Stimulated activated CD8-positive, alpha-beta memory T cell treated with anti-CD3 and anti-CD28 coated beads, Interleukin-7, amount 100 ng/mL, for 48 hours (primary cell): Measurements from ENCODE around the gene CLCNKB.
"Not testable (repeated sequence)": the region's sequence is repeated elsewhere in the genome, so short reads cannot be mapped to it uniquely, and the experiment has no call there.

Experiments
- DNase-seq, 2 donors: peaks; one replicate each; pipeline ENCODE4 v3.0.0-alpha.2; 2020; ENCODE audit warnings: low read depth in 1 of 2; ENCODE audit errors: extremely low read depth in 1 of 2

CLCNKB gene

DNA sequence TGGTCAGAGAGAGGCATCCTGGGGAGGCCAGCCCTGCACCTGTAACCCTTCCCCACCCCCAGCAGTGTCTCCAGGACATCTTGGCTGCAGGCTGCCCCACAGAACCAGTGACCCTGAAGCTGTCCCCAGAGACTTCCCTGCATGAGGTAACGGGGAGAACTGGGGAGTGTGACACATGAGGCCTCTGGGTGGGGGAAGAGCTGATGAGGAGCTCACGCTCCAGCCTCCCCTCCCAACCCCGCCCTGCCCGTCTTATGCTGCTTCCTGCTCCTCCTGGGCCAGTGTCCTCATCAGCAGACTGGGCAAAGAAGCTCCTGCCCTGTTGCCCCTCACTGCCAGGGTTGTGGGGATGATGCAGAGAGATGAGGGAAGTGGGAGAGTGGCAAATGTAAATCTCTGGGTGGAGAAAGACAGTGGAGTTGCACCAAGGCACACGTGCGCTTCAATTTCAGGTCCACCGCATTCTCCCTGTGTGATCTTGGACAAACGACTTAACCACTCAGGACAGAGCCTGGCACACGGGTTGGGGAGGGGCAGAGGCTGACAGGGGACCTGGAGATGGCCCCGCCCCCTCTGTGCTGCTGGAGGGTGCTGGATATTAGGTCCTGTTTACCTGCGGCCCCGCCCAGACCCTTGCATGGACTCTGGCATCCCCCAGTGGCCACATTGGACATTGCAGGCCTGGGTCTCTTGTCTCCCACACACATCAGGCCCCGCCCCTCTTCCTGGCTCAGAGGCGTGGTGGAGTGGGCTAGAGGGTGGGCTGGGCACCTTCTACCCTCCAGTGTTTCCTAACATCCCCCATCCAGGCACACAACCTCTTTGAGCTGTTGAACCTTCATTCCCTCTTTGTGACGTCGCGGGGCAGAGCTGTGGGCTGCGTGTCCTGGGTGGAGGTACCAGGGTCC is 12.3 kb downstream of the CLCNKB start:
- DNase-seq: peak; percentile 62 to 84

DNA sequence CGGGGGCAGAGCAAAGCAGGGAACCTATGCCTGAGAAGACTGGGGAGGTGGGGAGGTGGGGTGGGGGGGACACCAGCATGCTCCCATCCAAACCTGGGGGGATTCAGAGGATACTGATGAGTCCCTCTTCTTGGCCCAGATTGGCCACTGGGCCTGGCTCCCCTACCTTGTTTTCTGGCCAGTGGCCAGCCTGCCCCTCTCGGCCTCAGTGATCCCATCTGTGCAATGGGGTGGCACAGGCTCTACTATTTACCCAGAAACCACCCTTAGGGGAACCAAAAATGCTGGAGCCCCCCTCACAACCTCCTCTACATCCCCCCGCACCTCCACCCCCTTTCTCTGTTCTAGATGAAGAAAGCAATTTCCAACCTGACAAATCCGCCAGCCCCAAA is 12.9 kb downstream of the CLCNKB start:
- not testable (repeated sequence) for DNase-seq

DNA sequence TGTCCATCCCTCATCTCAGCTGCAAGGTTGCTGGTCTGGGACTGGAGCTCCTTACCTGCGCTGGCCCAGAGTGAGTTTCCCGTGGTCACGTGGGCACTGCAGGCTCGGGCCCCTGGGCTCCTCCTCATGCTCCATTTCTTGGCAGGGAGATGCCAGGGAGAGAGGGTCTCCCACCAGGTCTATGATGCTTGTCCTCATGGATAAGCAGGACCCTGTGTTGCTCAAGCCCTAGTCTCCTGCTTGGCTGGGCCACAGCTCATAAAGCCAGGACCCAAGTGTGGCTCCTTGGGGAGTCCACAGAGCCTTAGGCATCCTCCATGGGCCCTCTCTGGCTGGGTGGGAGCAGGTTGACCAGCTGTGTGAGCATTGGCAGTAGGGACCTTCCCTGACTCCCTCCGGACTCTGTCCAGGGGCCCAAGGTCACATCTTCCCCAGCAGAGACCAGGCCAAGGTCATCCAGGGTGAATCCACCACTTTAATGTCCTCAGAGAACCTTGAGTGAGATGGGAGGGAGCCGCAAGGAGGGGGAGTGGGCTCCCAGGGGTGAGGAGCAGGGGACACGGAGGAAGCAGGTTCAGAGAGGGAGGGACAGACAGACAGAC is 13.8 kb downstream of the CLCNKB start:
- not testable (repeated sequence) for DNase-seq

DNA sequence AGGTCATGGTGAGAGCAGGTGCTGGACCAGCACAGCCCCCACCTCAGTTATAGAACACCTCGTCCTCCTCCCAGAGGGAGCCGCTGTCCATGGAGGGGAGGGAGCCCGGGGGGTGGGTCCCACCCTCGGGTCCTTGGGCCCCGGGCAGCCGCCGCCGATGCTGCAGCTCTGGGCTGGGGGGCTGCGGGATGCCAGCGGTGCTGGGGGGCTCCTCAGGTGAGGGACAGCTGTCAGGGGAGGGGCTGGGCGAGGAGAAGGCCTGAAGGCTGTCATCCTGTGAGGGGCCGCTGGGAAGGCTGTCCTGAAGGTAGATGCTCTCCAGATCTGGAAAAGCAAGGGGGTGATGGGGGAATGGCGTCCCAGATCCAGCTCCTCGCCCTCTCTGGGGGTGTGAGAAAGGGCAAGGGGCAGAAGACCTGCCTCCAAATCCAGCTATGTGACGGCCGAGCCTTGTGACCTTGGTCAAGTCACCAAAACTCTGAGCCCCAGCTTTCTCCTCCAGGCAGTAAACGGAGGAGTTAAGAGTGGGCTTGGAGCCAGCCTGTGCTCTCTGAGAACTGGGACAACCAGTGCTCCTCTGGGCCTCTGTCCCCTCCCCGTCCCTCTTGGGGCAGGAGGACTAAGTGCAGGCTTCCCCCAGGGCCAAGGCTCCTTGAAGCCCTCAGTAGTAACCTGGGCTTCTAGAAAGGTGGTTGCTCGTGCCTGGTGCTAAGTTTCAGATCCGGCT is 15.0 kb downstream of the CLCNKB start:
- DNase-seq: not testable (repeated sequence)

DNA sequence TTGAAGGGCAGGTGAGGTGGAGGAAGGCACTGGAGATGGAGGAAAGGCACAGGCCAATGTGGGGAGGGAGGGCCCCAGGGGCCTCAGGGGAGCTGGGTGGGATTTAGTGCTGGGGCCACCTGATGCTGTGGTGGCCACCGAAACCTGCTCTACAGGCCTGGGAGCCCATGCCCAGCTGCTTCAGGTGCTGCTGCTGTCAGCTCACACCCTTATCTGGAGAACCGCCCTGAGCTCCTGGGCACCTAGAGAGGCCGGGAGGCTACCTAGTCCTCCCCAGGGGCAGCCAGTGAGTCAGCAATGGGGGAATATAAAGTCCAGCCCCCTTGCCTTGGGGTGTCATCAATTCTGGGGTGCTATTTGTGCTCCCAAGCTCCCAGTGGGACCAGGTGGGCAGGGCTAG is 17.7 kb downstream of the CLCNKB start:
- DNase-seq: no peak

DNA sequence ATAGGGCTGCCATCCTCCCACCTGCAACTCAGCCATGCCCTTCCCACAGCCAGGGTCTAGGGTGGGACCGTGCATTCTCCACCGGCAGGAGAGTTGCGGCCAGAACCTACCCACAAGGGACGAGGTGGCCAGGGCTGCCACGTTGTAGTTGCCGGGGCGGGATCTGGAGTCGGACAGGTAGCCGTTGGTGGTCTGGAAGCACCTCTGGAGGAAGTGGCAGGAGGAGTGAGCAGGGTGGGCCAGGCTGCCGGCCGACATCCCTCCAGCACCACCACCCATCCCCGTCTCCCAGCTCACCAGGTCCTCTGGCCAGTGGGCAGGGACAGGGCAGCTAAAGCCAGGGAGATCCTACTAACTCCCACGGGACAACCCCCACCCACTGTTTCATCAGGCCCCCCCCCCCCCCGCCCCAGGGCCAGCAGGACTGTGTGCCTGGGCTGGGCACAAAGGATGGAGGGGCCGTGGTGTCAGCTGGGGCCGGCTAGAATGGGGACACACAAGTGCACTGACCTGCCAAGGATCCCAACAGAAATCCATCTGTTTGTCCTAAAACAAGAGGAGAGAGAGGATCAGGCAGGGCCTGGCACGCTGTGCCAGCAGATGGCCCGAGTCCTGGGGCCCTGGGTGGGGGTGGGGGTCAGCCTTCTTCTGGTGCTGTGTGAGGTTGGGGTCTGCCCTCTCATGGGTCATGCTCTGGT is 18.6 kb downstream of the CLCNKB start:
- not testable (repeated sequence) for DNase-seq

DNA sequence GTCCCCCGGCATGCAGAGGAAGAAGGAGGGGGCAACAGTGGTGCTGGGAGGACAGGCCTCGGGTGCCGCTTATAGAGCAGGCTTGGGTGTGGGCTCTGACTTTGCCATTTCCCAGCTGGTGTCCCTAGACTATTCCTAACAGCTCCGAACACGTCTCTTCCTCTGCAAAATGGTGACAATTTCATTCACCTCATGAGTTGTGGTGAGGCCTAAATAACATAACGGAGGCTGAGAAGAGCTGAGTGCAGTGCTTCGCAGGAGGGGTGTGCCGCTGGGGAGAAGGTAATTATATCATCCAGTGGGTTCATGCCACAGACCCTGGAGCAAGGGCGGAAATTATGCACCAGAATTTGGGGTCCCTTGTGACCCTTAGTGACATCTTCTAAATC is 19.1 kb downstream of the CLCNKB start:
- DNase-seq: not testable (repeated sequence)

DNA sequence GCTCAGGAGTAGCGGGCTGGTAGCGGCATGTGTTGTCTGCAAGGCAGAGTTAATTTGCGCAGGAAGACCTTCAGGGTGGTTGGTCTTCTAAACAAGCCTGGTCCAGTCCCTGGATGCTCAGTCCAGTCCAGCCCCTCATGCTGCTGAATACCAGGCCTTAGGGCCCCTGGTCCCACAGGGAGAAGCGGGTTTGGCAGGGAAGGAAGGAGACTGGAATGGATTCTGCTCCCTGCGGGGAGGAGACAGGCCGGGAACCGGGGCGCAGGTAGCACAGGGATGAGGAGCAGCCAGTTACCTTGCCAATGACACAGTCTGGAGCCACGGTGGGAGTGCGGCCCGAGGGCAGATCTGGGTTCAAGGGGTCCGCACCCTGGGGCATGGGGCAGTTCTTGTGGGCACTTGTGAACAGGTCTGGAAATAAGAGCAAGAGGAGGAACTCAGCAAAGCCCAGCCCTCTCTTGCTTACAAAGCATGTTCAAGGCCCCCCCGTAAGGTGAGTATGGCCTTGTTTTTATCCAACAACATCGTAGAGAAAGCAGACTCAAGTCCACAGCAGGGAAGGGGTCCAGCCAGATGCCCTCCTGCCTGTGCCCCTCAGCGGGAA is 19.7 kb downstream of the CLCNKB start:
- no peak for DNase-seq

DNA sequence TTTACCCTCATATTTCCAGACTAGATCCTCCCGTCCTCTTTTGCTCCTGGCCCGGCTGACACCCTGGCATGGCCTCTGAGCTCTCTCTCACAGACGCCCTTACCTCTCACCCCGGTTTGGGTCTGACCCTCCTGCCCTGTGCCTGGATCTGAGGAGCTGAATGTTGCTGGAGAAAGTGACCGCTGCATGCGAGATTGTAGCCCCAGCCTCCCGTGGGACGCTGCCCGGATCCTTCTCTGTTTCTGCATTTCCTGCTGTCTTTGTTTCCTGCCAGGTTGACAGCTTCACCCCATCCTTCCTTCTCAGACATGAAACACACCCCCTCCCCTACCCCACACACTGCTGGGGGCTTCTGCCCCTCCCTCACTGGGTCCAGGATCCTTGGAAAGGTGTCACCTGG is 20.3 kb downstream of the CLCNKB start:
- DNase-seq: no peak

DNA sequence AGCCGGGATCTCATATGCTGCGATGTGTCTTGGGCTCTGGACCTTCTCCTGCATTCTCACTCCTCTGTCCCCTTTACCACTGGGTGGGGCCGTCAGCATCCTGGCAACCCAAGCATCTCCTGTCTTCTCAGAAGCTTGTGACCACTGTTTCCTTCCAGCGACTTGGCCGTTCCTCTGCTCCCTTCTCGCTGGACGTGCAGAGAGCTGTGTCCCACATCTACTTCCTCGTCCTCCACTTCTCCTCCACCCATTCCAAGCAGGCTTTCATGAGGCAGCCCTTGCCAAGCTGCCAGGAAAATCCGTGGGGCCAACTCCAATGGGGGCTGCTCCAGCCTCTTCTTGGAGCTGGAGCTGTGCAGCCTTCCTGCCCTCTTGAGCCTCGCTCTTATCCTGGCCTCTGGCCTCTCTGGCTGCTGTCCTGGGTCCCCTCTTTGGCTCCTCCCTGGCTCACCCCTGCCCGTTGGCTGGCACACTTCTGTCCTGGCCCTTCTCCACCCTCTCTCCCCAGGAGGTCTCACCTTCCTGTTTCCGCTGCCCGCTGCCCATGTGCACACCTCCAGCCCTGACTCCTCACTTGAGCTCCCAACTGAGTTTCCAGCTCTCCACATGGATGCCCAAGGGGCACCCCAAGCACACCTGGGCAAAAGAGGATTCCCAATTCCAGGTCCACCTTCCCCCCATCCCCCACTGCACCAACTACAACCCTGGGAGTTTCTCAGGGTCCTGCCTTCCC is 21.1 kb downstream of the CLCNKB start:
- no peak for DNase-seq

DNA sequence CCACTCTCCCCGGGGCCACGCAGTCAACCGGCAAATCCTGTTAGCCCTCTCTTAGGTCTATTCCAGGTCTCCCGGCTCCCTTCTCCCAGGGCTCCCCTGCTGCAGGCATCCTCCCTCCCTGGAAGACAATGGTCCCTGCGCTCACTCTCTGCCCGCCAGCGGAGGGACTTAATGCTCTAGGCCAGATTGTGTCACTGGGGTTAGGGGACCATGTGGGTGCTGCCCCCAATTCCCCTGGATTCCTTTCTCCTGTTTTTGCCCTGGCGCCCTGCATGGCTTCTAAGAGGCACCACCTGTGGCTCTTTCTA is 21.6 kb downstream of the CLCNKB start:
- no peak for DNase-seq

DNA sequence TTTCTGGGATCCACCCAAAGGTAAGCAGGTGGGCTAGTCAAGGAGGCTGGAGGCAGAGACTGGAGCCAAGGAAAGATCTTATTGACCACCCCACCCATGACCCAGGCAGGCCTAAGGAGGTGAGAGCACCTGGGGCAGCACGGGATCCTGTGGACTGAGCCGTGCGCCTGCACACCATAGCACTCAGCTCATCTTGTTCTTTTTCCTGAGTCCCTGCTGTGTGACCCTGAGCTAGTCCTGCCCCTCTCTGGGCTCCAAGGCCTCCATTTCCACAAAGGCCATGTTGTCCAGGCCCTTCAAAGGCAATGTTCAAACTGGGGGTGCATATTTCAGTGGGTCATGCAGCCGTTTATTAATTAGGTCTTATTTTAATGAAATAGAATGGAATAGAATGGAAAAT is 22.7 kb downstream of the CLCNKB start:
- no peak for DNase-seq

DNA sequence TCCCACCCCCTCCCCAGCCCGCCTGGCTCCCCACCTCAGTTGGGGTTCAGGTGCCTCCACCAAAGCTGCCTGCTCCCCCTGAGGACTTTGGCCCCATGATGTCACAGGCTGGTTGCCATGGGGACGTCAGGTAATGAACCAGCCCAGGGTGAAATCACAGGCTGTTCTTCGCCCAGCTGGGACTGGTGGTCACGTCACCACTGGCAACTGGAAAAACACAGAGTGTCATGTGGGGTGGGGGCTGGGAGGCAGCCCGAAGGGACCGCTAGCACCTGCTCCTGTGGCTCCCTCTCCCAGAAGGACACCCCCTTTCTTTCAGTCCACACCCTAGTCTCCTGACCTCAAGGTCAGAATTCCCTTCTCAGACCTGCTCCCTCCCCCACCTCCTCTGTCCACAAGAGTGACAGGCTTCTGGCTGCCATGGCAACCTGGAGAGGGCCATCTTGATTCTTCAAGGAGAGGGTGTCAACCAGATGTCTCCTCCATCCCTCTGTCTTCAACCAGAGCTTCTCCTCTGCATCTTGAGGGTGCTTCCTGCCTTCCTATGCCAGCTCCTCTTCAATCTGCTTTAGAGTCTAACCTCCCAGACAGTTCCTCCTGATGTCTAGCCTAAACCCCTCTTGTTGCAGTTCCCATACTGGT is 23.7 kb downstream of the CLCNKB start:
- DNase-seq: no peak

DNA sequence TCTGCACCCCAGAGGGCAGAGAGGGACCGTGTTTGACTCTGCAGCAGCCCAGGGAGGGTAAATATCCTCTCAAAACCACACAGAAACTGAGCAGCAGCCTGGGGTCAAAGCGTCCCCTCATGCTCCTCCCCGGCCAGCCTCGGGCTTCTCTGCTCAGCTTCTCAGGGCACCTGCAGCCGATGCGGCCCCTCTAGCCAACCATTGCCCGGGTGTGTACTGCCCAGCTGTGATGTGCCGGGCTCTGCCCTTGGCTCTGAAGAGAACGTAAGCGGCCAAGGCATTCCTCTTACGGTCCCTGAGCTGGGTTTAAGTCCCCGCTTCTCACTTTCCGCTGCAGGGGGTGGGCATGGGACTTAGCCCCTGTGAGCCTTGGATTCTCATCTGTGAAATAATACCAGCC is 24.4 kb downstream of the CLCNKB start:
- no peak for DNase-seq

DNA sequence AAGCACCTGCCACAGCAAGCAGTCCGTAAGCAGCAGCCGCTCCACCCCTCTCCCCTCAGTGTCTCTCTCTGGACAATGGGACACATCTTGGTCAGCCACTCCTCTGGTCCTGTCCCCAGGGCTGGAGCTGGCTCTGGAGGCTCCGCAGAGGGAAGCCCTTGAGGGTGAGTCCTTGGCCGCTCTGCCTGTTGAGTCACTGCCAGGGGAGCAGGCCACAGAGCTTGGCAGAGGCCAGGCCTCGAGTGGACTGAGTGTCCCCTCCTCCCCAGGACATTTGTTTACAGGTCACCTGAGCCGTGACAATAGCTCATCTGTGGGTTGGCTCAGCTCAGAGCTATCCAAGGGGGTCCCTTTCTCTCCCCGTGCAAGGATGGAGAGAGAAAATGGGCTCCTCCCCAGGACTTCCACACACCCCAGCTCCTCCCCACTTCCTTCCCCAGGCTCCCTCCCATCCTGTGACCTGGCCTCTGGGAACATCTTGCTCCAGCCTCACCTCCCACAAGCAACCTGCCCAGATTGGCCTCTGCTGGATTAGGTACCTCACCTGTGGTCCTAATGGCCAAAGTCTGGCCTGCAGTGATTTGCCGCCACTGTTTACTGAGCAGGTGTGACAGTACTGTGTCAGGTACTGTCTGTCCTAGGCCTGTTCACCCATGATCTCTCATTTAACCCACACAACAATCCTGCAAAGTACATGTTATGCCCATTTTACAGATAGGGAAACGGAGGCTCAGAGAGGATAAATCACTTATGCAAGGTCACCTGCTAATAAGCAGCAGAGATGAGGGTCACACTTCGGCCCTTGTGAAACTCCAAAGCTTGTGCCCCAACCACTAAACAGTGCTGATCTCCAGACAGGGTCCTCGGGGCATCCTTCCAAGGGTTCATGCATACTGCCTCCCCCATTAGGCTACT is 25.0 kb downstream of the CLCNKB start:
- no peak for DNase-seq

DNA sequence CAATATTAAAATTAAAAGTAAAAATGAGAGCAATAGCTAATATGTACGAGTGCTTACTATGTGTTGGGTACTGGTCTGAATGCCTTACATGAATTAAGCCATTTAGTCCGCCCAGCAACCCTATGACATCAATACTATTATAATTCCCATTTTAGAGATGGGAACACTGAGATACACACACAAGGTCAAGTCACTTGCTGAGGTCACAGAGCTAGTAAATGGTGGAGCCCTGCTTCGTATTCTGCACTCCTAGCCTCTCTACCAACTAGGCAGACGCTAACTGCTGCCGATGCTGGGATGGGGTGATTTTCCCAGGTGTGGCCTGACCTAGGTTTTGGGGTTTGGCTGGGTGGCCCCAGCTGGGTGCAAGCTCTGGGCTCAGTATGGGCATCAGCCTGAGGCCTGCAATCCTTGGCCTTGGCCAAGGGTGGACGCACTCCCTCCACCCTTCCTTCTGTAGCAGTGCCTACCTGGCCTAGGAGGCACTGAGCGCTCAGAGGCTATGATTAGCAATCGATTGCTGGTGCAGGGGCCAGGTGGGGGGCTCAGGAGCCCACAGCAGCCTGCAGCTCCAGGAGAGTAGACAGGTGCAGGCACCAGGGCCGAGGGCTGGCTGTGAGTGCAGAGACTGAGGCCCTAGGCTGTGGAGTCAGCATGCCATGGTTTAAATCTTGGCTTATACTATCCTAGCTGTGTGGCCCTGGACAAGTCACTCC is 27.2 kb downstream of the CLCNKB start:
- no peak for DNase-seq

DNA sequence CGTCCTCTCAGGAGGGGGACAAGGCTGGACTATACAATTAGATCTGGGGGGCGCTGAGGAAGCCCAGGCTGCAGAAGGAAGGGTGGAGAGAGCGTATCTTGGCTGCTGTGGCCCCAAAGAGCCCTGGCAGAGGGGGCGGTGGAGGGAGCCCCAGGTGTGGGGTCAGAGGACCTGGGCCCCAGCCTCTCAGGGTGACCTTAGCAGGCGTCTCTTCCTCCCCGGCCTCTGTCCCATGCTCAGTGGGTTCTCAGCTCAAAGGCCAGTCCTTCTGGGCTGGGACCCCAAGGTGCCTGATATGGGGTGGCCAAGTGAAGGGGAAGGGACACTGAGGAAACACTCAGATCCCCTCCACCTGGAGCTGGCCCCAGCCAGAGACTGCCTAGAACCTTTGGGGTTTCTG is 28.0 kb downstream of the CLCNKB start:
- DNase-seq: no peak

DNA sequence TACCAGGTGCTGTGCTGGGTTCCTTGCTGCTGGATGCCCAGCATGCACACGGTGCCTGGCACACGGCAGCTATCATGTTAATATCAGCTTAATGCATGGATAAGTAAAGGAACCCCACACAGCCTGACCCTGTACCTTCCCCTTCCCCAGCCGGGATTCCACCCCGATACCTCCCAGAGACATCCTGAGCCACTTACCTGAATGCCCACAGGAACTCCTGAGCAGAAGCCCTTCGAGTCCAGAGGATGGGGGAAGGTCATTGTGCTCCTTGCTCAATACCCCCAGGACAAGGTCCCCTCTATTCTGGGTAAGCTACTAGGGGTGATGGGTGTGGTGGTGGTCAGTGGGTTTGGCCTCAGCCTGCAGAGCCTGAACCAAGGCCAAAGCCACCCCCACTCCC is 28.5 kb downstream of the CLCNKB start:
- DNase-seq: no peak
